ENCODE measurements around the gene COPA. TPM values are rescaled to one million over a fixed set of nuclear protein-coding genes. Genes with fewer than 3 reads are reported as not detected.

COPA gene
- total RNA-seq, 1 donor from 2014 or later = 123 TPM

DNA sequence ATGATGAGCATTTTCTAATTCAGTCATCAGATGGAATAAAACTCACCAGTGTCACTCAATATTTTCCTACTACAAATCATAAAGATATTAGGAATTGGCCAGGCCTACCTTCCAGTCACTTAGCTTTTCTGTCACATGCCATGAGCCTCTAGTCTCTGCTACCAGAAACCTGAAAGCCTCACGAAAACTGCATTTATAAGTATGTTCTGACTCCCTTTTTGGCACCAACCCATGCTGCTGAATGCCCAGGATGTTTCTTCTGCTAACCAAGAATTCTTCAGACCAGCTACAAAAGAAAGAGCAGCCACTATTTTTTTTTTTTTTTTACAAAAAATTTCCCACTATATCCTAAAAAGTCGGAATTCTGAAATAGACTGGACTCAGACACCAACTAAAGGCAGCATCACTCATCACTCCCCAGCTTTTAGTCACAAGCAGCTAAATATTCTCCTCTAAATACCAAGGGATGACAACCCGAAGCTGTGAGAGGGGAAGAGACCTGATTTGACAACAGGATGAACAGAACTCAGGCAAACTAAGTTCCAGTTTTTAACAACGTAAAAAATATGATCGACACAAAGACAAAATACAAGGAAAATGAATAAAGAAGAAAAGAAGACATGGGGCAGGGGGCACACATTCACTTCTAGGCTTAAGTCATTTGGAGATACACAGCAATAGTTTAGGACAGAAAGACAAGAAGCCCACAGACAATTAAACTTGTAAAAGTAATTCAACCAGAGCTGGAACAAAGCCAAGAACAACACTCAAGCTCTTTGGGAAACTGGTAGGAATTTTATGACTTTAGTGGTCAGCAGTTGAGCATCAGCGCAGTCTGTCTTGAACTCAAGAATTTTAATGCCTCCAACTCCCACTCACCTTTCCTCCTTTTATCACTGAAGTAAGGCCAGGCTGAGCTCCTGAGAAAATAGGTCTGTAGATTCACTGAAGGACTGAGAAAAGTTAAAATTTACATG is 82.4 kb downstream of the COPA start:
- no peak for DNase-seq (ENCODE audit: low read depth, low spot score)
- Mint-ChIP-seq H3K36me3 (ENCODE audit: low read depth) (no peaks in the 10 kb centered on the region), H3K4me3 (peak overlapping the region; percentile 100), H3K4me1 (peaks cover 44% of the 10 kb centered on the region), H3K27ac (ENCODE audit: unreplicated experiment) (peak overlapping the region; percentile 4), H3K9me3 (no peaks in the 10 kb centered on the region), H3K27me3 (ENCODE audit: low read depth) (peaks cover 12% of the 10 kb centered on the region)
- TF ChIP-seq, protein P1, sequence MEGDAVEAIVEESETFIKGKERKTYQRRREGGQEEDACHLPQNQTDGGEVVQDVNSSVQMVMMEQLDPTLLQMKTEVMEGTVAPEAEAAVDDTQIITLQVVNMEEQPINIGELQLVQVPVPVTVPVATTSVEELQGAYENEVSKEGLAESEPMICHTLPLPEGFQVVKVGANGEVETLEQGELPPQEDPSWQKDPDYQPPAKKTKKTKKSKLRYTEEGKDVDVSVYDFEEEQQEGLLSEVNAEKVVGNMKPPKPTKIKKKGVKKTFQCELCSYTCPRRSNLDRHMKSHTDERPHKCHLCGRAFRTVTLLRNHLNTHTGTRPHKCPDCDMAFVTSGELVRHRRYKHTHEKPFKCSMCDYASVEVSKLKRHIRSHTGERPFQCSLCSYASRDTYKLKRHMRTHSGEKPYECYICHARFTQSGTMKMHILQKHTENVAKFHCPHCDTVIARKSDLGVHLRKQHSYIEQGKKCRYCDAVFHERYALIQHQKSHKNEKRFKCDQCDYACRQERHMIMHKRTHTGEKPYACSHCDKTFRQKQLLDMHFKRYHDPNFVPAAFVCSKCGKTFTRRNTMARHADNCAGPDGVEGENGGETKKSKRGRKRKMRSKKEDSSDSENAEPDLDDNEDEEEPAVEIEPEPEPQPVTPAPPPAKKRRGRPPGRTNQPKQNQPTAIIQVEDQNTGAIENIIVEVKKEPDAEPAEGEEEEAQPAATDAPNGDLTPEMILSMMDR (conservative IDR thresholded peaks at IDR 0.05) = no peak

DNA sequence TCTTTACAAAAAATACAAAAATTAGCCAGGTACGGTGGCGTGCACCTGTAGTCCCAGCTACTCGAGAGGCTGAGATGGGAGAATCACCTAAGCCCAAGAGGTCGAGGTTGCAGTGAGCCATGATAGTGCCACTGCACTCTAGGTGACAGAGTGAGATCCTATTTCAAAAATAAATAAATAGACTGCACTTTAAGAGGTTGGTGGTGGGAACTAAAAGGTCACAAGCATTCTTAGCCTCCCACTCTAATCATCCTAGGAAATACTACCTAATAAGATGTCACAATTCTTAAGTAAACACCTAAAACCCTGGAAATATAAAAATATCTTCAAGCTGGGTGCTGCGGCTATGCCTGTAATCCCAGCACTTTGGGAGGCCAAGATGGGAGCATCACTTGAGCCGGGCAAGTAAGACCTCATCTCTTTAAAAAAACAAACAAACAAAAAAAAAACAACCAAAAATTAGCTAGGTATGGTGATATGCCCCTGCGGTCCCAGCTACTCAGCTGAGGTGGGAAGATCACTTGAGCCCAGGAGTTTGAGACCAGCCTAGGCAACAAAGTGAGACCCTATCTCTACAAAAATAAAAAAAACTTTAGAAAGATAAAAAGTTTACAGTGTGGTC is 84.8 kb downstream of the COPA start:
- DNase-seq (ENCODE audit: low read depth, low spot score) = no peak
- Mint-ChIP-seq H3K4me3 (peak overlapping the region; percentile 26), H3K9me3 (no peaks in the 10 kb centered on the region), H3K4me1 (peaks cover 40% of the 10 kb centered on the region), H3K36me3 (ENCODE audit: low read depth) (no peaks in the 10 kb centered on the region), H3K27me3 (ENCODE audit: low read depth) (no peaks in the 10 kb centered on the region), H3K27ac (ENCODE audit: unreplicated experiment) (peak overlapping the region; percentile 50)
- TF ChIP-seq, protein P1 (conservative IDR thresholded peaks at IDR 0.05) = no peak

DNA sequence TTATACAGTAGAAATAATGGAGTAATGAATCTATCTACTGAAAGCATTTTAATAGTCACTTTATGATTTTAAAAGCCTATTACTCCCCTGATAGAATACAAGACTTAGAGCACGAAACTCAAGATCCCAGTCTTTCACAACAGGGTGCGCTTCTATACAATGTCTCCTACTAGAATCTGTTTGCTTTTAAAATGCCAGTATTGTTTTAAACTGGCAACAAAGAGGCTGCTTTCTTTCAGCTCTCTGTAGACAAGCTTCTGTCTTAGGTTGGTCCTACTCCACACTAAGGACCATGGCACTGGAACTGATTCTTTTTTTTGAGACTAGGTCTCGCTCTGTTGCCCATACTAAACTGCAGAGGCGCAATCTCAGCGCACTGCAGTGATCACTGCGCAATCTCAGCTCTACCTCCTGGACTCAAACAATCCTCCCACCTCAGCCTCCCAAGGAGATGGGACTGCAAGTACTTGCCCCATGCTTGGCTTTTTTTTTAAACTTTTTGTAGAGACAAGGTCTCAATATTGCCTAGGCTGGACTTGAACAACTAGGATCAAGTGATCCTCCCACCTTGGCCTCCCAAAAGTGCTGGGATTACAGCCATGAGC is 85.5 kb downstream of the COPA start:
- peak overlapping the region; percentile 10 for H3K4me3 Mint-ChIP-seq
- TF ChIP-seq, protein P1 (conservative IDR thresholded peaks at IDR 0.05) = no peak
- peak overlapping the region; percentile 63 for H3K27ac Mint-ChIP-seq (ENCODE audit: unreplicated experiment)
- no peak for DNase-seq (ENCODE audit: low read depth, low spot score)
- no peaks in the 10 kb centered on the region for H3K36me3 Mint-ChIP-seq (ENCODE audit: low read depth)
- no peaks in the 10 kb centered on the region for H3K9me3 Mint-ChIP-seq
- H3K27me3 Mint-ChIP-seq (ENCODE audit: low read depth) = no peaks in the 10 kb centered on the region
- H3K4me1 Mint-ChIP-seq = peaks cover 38% of the 10 kb centered on the region

DNA sequence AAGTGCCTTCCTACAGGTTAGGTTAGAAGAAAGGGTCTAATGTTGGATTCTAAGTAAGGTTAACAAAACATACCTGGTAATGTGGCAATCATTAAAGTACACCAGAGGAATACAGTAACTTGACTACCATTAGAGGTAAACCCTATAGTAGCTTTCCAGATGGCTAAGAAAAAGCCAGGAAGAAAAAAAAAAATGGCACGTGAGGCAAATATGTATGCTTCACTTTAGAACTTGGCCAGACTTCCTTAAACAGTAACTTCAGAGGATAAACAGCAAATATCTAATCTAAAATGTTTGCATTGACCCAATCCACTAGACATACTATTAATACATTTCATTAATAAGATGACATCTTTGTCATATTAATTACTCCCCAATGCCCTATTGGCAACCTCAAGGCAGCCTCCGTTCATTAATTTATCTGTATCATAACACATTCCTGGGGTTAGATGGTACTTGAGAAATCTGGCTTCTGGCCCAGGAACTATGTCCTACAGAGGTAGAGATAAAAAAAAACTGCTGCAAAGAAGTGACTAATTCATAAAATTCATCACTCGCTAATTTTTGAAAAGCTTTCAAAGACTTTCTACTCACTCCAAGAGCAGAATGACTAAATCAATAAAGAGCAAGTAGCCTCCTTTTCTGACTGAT is 86.5 kb downstream of the COPA start:
- peak overlapping the region; percentile 2 for H3K4me3 Mint-ChIP-seq
- H3K27me3 Mint-ChIP-seq (ENCODE audit: low read depth) = no peaks in the 10 kb centered on the region
- DNase-seq (ENCODE audit: low read depth, low spot score) = no peak
- H3K36me3 Mint-ChIP-seq (ENCODE audit: low read depth) = no peaks in the 10 kb centered on the region
- peaks cover 35% of the 10 kb centered on the region for H3K4me1 Mint-ChIP-seq
- TF ChIP-seq, protein P1 (conservative IDR thresholded peaks at IDR 0.05) = no peak
- no peak overlapping the region for H3K27ac Mint-ChIP-seq (ENCODE audit: unreplicated experiment)
- H3K9me3 Mint-ChIP-seq = no peaks in the 10 kb centered on the region

GRCh38 chr1:160255781-160256300 is 87.2 kb downstream of the COPA start:
- TF ChIP-seq, protein P1 (conservative IDR thresholded peaks at IDR 0.05) = no peak
- no peak overlapping the region for H3K4me3 Mint-ChIP-seq
- no peak overlapping the region for H3K27ac Mint-ChIP-seq (ENCODE audit: unreplicated experiment)
- H3K27me3 Mint-ChIP-seq (ENCODE audit: low read depth) = no peaks in the 10 kb centered on the region
- no peak for DNase-seq (ENCODE audit: low read depth, low spot score)
- H3K36me3 Mint-ChIP-seq (ENCODE audit: low read depth) = no peaks in the 10 kb centered on the region
- H3K4me1 Mint-ChIP-seq = peaks cover 28% of the 10 kb centered on the region
- no peaks in the 10 kb centered on the region for H3K9me3 Mint-ChIP-seq

Measured in neural crest cell (in vitro differentiated cells).